ENCODE measurements around the gene NUP205.

Gene NUP205

GRCh38 chr7:135557455-135558336 is at the start of gene NUP205:
TSS of gene NUP205 (plus strand) at chr7:135557917. CDS start at chr7:135557945, 28 bp downstream.
- TF ChIP-seq GATA1 (IDR thresholded peaks at IDR 0.05; ENCODE audit: low read depth, low read length) (no peak), POLR2A (IDR thresholded peaks at IDR 0.05; ENCODE audit: low read length) (peak; percentile 93)
- peak; percentile 89 to 91 for DNase-seq

- TF ChIP-seq GATA1 (IDR thresholded peaks at IDR 0.05; ENCODE audit: low read depth, low read length), result no peak
- no peak for TF ChIP-seq POLR2A (IDR thresholded peaks at IDR 0.05; ENCODE audit: low read length)
Observed at GRCh38 chr7:135508883-135509588, 48.7 kb upstream of the NUP205 start.

GRCh38 chr7:135509589-135509838 is 48.2 kb upstream of the NUP205 start:
- no peak for TF ChIP-seq GATA1 (IDR thresholded peaks at IDR 0.05; ENCODE audit: low read depth, low read length)
- no peak for TF ChIP-seq POLR2A (IDR thresholded peaks at IDR 0.05; ENCODE audit: low read length)
- DNase-seq, result no peak

More at GRCh38 chr7:135508883-135509588, 48.7 kb upstream of the NUP205 start:
- peak; percentile 76 to 78 for DNase-seq

GRCh38 chr7:135509839-135510591 is 47.7 kb upstream of the NUP205 start, which contains the start of gene CNOT4:
TSS of gene CNOT4 (minus strand) at chr7:135510102. CDS start at chr7:135438331, 71,771 bp downstream.
- DNase-seq, result peak; percentile 97 to 98
- TF ChIP-seq POLR2A (IDR thresholded peaks at IDR 0.05; ENCODE audit: low read length) (peak; percentile 71), GATA1 (IDR thresholded peaks at IDR 0.05; ENCODE audit: low read depth, low read length) (no peak)

- no peak for TF ChIP-seq POLR2A (IDR thresholded peaks at IDR 0.05; ENCODE audit: low read length)
- TF ChIP-seq GATA1 (IDR thresholded peaks at IDR 0.05; ENCODE audit: low read depth, low read length), result no peak
- peak; percentile 46 to 63 for DNase-seq
Observed at GRCh38 chr7:135510592-135511183, 47.0 kb upstream of the NUP205 start.

GRCh38 chr7:135512135-135512887 is 45.4 kb upstream of the NUP205 start:
- peak; percentile 85 to 89 for DNase-seq
- TF ChIP-seq GATA1 (IDR thresholded peaks at IDR 0.05; ENCODE audit: low read depth, low read length), result no peak
- no peak for TF ChIP-seq POLR2A (IDR thresholded peaks at IDR 0.05; ENCODE audit: low read length)

- TF ChIP-seq POLR2A (IDR thresholded peaks at IDR 0.05; ENCODE audit: low read length) (no peak), GATA1 (IDR thresholded peaks at IDR 0.05; ENCODE audit: low read depth, low read length) (no peak)
- DNase-seq, result no peak
Observed at GRCh38 chr7:135514856-135515255, 42.9 kb upstream of the NUP205 start.

GRCh38 chr7:135517060-135517459 is 40.7 kb upstream of the NUP205 start:
- DNase-seq, result peak in 1 of 2 experiments; percentile 49
- no peak for TF ChIP-seq GATA1 (IDR thresholded peaks at IDR 0.05; ENCODE audit: low read depth, low read length)

GRCh38 chr7:135518748-135519147 is 39.0 kb upstream of the NUP205 start:
- no peak for DNase-seq
- no peak for TF ChIP-seq GATA1 (IDR thresholded peaks at IDR 0.05; ENCODE audit: low read depth, low read length)
- no peak for TF ChIP-seq POLR2A (IDR thresholded peaks at IDR 0.05; ENCODE audit: low read length)

GRCh38 chr7:135519233-135519688 is 38.5 kb upstream of the NUP205 start:
- no peak for DNase-seq
- TF ChIP-seq POLR2A (IDR thresholded peaks at IDR 0.05; ENCODE audit: low read length) (no peak), GATA1 (IDR thresholded peaks at IDR 0.05; ENCODE audit: low read depth, low read length) (no peak)

- DNase-seq, result no peak
- no peak for TF ChIP-seq GATA1 (IDR thresholded peaks at IDR 0.05; ENCODE audit: low read depth, low read length)
- no peak for TF ChIP-seq POLR2A (IDR thresholded peaks at IDR 0.05; ENCODE audit: low read length)
Observed at GRCh38 chr7:135519871-135520270, 37.8 kb upstream of the NUP205 start.

- TF ChIP-seq POLR2A (IDR thresholded peaks at IDR 0.05; ENCODE audit: low read length) (no peak), GATA1 (IDR thresholded peaks at IDR 0.05; ENCODE audit: low read depth, low read length) (no peak)
- no peak for DNase-seq
Observed at GRCh38 chr7:135522509-135522908, 35.2 kb upstream of the NUP205 start.

GRCh38 chr7:135523146-135523545 is 34.6 kb upstream of the NUP205 start:
- DNase-seq, result no peak
- TF ChIP-seq POLR2A (IDR thresholded peaks at IDR 0.05; ENCODE audit: low read length) (no peak), GATA1 (IDR thresholded peaks at IDR 0.05; ENCODE audit: low read depth, low read length) (no peak)

Data from erythroblast (primary cell).